ENCODE data around the gene PHF21A.
"Not testable (repeated sequence)": the region's sequence is repeated elsewhere in the genome, so short reads cannot be mapped to it uniquely, and the experiment has no call there.

Gene PHF21A

DNA sequence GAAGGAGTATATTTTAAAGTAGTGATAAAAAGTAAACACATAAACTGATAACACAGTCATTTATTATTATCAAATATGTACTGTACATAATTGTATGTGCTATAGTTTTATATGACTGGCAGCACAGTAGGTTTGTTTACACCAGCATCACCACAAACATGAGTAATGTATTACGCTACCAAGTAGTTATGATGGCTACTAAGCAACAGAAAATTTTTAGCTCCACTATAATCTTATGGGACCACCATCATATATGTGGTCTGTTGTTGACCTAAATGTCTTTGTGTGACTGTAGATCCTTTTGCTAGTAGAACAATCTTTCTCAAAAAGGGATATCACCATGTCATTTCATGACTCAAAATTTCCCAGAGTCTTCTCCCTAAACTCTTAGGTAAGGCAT lies 105.3 kb downstream of the PHF21A start (continued):
- TF ChIP-seq, protein P1, sequence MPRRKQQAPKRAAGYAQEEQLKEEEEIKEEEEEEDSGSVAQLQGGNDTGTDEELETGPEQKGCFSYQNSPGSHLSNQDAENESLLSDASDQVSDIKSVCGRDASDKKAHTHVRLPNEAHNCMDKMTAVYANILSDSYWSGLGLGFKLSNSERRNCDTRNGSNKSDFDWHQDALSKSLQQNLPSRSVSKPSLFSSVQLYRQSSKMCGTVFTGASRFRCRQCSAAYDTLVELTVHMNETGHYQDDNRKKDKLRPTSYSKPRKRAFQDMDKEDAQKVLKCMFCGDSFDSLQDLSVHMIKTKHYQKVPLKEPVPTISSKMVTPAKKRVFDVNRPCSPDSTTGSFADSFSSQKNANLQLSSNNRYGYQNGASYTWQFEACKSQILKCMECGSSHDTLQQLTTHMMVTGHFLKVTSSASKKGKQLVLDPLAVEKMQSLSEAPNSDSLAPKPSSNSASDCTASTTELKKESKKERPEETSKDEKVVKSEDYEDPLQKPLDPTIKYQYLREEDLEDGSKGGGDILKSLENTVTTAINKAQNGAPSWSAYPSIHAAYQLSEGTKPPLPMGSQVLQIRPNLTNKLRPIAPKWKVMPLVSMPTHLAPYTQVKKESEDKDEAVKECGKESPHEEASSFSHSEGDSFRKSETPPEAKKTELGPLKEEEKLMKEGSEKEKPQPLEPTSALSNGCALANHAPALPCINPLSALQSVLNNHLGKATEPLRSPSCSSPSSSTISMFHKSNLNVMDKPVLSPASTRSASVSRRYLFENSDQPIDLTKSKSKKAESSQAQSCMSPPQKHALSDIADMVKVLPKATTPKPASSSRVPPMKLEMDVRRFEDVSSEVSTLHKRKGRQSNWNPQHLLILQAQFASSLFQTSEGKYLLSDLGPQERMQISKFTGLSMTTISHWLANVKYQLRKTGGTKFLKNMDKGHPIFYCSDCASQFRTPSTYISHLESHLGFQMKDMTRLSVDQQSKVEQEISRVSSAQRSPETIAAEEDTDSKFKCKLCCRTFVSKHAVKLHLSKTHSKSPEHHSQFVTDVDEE (CRISPR knock-in tag; IDR thresholded peaks at IDR 0.05), result no peak
- no peak for TF ChIP-seq ZNF565 (CRISPR knock-in tag; conservative IDR thresholded peaks at IDR 0.05; ENCODE audit: low read depth)
- TF ChIP-seq PPARA (CRISPR knock-in tag; IDR thresholded peaks at IDR 0.05; ENCODE audit: borderline replicate concordance), result no peak

- ATAC-seq, result not testable (repeated sequence)
Measured at GRCh38 chr11:46014168-46014567, 107.1 kb downstream of the PHF21A start.

DNA sequence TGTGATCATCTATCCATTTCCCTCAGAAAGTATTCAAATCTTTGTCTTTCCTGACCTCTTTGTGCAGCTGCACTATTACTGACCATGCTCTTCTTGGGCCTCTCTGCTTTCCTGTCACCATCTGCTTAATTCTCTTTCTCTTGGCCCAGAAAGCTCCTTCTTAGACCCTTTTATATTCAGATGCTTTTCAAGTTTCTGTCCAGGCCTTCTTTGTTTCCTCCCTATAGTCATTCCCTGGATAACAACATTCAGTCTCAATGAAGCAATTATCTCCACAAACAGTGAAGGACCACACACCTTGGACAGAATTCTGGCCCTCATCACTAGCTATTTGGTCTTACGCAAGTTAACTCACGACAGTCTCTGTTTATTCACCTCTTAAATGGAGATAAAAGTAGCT lies 109.1 kb downstream of the PHF21A start:
- TF ChIP-seq OSR1 (CRISPR knock-in tag; IDR thresholded peaks at IDR 0.05), result no peak
- TF ChIP-seq ESRRG (CRISPR knock-in tag; IDR thresholded peaks at IDR 0.05), result no peak
- TF ChIP-seq TCF4 (CRISPR knock-in tag; IDR thresholded peaks at IDR 0.05; ENCODE audit: borderline replicate concordance), result no peak
- TF ChIP-seq PPARA (CRISPR knock-in tag; IDR thresholded peaks at IDR 0.05; ENCODE audit: borderline replicate concordance), result no peak
- TF ChIP-seq, protein P2, sequence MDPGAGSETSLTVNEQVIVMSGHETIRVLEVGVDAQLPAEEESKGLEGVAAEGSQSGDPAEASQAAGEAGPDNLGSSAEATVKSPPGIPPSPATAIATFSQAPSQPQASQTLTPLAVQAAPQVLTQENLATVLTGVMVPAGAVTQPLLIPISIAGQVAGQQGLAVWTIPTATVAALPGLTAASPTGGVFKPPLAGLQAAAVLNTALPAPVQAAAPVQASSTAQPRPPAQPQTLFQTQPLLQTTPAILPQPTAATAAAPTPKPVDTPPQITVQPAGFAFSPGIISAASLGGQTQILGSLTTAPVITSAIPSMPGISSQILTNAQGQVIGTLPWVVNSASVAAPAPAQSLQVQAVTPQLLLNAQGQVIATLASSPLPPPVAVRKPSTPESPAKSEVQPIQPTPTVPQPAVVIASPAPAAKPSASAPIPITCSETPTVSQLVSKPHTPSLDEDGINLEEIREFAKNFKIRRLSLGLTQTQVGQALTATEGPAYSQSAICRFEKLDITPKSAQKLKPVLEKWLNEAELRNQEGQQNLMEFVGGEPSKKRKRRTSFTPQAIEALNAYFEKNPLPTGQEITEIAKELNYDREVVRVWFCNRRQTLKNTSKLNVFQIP (CRISPR knock-in tag; IDR thresholded peaks at IDR 0.05; ENCODE audit: borderline replicate concordance, low read depth), result no peak
- no peak for ATAC-seq

DNA sequence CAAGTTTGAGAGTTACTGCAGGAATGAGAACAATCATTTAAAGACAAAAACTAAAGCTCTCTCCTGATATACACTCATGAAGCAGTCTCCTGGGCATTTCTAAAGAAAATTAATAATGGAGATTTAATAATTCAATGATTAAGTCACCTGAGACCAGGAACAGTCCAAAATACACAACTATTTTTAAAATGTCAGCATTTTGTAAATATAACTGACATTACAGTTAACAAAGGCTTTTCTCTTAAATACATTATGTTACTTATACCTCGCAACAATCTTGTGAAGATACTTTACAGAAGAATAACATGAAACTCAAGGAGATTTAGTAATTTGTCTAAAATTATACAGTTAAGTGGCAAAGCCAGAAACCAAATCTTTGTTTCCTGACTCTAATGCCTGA lies 111.2 kb downstream of the PHF21A start:
- no peak for ATAC-seq

DNA sequence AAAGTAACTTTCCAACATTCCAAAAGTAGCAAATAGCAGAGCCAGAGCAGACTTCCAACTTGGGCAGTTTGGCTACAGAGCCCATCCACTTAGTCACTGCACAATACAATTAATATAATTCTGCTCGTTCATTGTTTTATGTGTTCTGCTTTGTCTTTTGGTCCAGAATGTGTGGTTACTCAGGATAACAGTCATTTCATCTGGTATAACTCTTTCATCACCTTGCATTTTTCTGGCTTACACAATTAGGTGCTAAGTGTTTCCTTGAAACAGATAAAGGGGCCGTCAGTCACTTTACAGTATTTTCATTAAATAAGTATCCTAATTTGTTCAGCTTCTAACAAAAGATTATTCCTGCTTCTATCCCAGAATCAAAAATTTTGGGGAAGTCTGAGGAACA lies 111.6 kb downstream of the PHF21A start:
- TF ChIP-seq ESRRG (CRISPR knock-in tag; IDR thresholded peaks at IDR 0.05), result no peak
- peak; percentile 21; the same call in 1 of the 2 replicates for TF ChIP-seq ISL1 (CRISPR knock-in tag; IDR thresholded peaks at IDR 0.05)
- no peak for ATAC-seq

More for the DNA sequence above, 111.2 kb downstream of the PHF21A start:
- TF ChIP-seq ZNF70 (CRISPR knock-in tag; IDR thresholded peaks at IDR 0.05), result no peak
- TF ChIP-seq ZNF8 (CRISPR knock-in tag; IDR thresholded peaks at IDR 0.05), result no peak

DNA sequence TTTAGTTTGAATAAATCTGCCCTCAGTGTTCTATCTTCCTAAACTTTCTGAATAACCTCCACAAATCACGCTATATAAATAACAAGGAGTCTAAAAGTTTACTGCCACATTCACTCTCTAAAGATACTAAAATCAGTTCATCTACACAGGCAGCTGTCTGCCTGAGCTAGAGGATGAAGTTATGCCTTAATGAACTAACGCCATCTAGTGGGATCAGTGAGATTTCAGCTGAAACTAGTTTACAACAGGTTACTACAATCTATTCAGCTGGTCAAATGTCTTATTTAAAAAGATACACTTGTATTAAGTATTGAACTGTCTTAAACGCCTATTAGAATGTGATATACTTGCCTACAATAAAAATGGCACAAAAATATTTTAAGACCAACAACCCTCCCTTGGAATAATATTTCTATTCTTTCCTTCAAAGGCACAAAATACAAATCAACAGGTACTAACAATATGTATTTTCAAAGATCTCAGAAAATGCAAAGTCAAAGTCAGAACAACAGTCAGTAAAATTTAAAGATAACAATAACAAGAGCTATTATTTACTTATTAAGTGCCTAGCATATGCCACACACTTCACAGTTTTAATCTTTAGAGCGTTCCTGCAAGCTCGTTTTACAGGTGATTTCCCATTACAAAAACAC lies 114.7 kb downstream of the PHF21A start:
- TF ChIP-seq, protein P2 (CRISPR knock-in tag; IDR thresholded peaks at IDR 0.05; ENCODE audit: borderline replicate concordance, low read depth), result no peak
- TF ChIP-seq ZFP3 (CRISPR knock-in tag; IDR thresholded peaks at IDR 0.05) (no peak), ZNF8 (CRISPR knock-in tag; IDR thresholded peaks at IDR 0.05) (no peak), RARB (CRISPR knock-in tag; IDR thresholded peaks at IDR 0.05) (no peak), GLIS3 (CRISPR knock-in tag; IDR thresholded peaks at IDR 0.05) (no peak), ZNF565 (CRISPR knock-in tag; conservative IDR thresholded peaks at IDR 0.05; ENCODE audit: low read depth) (no peak), CSRNP3 (CRISPR knock-in tag; IDR thresholded peaks at IDR 0.05) (no peak), TOX (CRISPR knock-in tag; IDR thresholded peaks at IDR 0.05; ENCODE audit: borderline replicate concordance) (no peak)
- ATAC-seq, result peak; percentile 94

All from SK-N-SH treated with all-trans-retinoic acid at 6 μM for 48 hours (cell line).